HEK293 (cell line): Measurements from ENCODE around the gene MAP2.

ENCODE experiments used
- SETDB1 ChIP-seq: IDR thresholded peaks from one replicate; pipeline ENCODE4 v1.6.1; 2017; ENCODE audit warnings: mild to moderate bottlenecking, low read length, moderate library complexity, mixed read lengths; ENCODE audit not compliant: insufficient read length
- ZBTB21 ChIP-seq: fragments of 450-650 bp; formaldehyde crosslinking; IDR thresholded peaks from 2 replicates; pipeline ENCODE4 v1.5.1; 2017; ENCODE audit warnings: missing biosample characterization, missing genetic modification characterization
- ZBTB7A ChIP-seq: fragments of 450-650 bp; formaldehyde crosslinking; IDR thresholded peaks from 2 replicates; pipeline ENCODE4 v1.5.1; 2016; ENCODE audit warnings: low read depth, missing biosample characterization, missing genetic modification characterization
- ZFP3 ChIP-seq: fragments of 450-650 bp; formaldehyde crosslinking; IDR thresholded peaks from 2 replicates; pipeline ENCODE4 v1.5.1; 2016; ENCODE audit warnings: low read depth, missing biosample characterization, missing genetic modification characterization
- ZNF24 ChIP-seq: fragments of 450-650 bp; formaldehyde crosslinking; IDR thresholded peaks from 2 replicates; pipeline ENCODE4 v1.5.1; 2016; ENCODE audit warnings: missing biosample characterization, missing genetic modification characterization
- ZNF549 ChIP-seq: fragments of 450-650 bp; IDR thresholded peaks from 2 replicates; pipeline ENCODE4 v1.5.1; 2018; ENCODE audit warnings: missing biosample characterization, missing genetic modification characterization, mild to moderate bottlenecking, inconsistent platforms, moderate library complexity
- ZNF677 ChIP-seq: fragments of 450-650 bp; IDR thresholded peaks from 2 replicates; pipeline ENCODE4 v1.5.0; 2018; ENCODE audit warnings: missing biosample characterization, mild to moderate bottlenecking, missing genetic modification characterization, moderate library complexity
- ZXDB ChIP-seq: fragments of 450-650 bp; formaldehyde crosslinking; IDR thresholded peaks from 2 replicates; pipeline ENCODE4 v1.5.1; 2016; ENCODE audit warnings: missing biosample characterization, missing genetic modification characterization
- TF ChIP-seq, protein P1 (sequence below): fragments of 450-650 bp; formaldehyde crosslinking; IDR thresholded peaks from 2 replicates; pipeline ENCODE4 v1.5.1; 2016; ENCODE audit warnings: missing biosample characterization, missing genetic modification characterization
- TF ChIP-seq, protein P2 (sequence below): fragments of 450-650 bp; formaldehyde crosslinking; IDR thresholded peaks from 2 replicates; pipeline ENCODE4 v1.5.1; 2016; ENCODE audit warnings: missing biosample characterization, missing genetic modification characterization
- TF ChIP-seq, protein P3 (sequence below): fragments of 450-650 bp; formaldehyde crosslinking; IDR thresholded peaks from 2 replicates; pipeline ENCODE4 v1.5.1; 2016; ENCODE audit warnings: missing biosample characterization, missing genetic modification characterization, low read depth

DNA sequence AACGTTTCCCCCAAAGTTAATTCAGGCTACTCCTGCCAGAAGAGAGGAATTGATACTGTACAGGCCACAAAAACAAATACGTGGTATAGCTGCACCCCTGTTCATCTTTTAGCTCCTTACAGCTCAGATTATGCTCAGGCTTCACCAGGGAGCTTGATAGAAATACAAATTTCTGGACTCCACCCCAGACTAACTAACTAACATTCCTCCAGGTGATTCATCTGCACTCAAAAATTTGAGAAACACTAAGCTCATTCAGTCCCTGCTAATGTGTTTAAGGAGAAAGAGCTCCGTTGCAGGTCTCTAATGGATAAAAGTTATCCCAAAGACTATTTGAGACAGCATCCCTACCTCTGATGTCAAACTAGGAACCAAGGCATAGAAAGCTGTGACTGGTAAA is 311.0 kb downstream of the MAP2 start:
- no peak for TF ChIP-seq ZNF24 (tag by site-specific recombination)
- no peak for TF ChIP-seq ZNF677 (tag by site-specific recombination)
- no peak for TF ChIP-seq ZBTB7A
- TF ChIP-seq, protein P1, sequence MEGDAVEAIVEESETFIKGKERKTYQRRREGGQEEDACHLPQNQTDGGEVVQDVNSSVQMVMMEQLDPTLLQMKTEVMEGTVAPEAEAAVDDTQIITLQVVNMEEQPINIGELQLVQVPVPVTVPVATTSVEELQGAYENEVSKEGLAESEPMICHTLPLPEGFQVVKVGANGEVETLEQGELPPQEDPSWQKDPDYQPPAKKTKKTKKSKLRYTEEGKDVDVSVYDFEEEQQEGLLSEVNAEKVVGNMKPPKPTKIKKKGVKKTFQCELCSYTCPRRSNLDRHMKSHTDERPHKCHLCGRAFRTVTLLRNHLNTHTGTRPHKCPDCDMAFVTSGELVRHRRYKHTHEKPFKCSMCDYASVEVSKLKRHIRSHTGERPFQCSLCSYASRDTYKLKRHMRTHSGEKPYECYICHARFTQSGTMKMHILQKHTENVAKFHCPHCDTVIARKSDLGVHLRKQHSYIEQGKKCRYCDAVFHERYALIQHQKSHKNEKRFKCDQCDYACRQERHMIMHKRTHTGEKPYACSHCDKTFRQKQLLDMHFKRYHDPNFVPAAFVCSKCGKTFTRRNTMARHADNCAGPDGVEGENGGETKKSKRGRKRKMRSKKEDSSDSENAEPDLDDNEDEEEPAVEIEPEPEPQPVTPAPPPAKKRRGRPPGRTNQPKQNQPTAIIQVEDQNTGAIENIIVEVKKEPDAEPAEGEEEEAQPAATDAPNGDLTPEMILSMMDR, result no peak
- no peak for TF ChIP-seq ZXDB (tag by site-specific recombination)
- no peak for TF ChIP-seq ZBTB21 (tag by site-specific recombination)
- TF ChIP-seq, protein P2, sequence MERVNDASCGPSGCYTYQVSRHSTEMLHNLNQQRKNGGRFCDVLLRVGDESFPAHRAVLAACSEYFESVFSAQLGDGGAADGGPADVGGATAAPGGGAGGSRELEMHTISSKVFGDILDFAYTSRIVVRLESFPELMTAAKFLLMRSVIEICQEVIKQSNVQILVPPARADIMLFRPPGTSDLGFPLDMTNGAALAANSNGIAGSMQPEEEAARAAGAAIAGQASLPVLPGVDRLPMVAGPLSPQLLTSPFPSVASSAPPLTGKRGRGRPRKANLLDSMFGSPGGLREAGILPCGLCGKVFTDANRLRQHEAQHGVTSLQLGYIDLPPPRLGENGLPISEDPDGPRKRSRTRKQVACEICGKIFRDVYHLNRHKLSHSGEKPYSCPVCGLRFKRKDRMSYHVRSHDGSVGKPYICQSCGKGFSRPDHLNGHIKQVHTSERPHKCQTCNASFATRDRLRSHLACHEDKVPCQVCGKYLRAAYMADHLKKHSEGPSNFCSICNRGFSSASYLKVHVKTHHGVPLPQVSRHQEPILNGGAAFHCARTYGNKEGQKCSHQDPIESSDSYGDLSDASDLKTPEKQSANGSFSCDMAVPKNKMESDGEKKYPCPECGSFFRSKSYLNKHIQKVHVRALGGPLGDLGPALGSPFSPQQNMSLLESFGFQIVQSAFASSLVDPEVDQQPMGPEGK (tag by site-specific recombination), result no peak
- TF ChIP-seq, protein P3, sequence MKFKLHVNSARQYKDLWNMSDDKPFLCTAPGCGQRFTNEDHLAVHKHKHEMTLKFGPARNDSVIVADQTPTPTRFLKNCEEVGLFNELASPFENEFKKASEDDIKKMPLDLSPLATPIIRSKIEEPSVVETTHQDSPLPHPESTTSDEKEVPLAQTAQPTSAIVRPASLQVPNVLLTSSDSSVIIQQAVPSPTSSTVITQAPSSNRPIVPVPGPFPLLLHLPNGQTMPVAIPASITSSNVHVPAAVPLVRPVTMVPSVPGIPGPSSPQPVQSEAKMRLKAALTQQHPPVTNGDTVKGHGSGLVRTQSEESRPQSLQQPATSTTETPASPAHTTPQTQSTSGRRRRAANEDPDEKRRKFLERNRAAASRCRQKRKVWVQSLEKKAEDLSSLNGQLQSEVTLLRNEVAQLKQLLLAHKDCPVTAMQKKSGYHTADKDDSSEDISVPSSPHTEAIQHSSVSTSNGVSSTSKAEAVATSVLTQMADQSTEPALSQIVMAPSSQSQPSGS, result no peak
- no peak for TF ChIP-seq ZNF549
- TF ChIP-seq SETDB1, result no peak
- no peak for TF ChIP-seq ZFP3
